GM06990 (cell line): Measurements from ENCODE around the gene TUBA8.
"Not testable (repeated sequence)": the region's sequence is repeated elsewhere in the genome, so short reads cannot be mapped to it uniquely, and the experiment has no call there.

Experiments
- DNase-seq: peaks from one replicate; pipeline ENCODE4 v3.0.0-alpha.2; 2011; ENCODE audit not compliant: insufficient read length; ENCODE audit errors: extremely low read depth
- H3K27me3 ChIP-seq: replicated peaks from 2 replicates; pipeline ENCODE4 v1.6.0; 2011; ENCODE audit warnings: low read length; ENCODE audit not compliant: control insufficient read depth, insufficient read depth
- H3K36me3 ChIP-seq: 2 replicates; pipeline ENCODE4 v1.5.1; 2011; ENCODE audit warnings: low read length; ENCODE audit not compliant: control insufficient read depth, insufficient read depth
- H3K4me3 ChIP-seq: replicated peaks from 2 replicates; pipeline ENCODE4 v1.5.1; 2011; ENCODE audit warnings: low read depth, mild to moderate bottlenecking, control low read depth, low read length
- CTCF ChIP-seq: IDR thresholded peaks from 2 replicates; pipeline ENCODE4 v1.5.1; 2011; ENCODE audit warnings: low read length, control low read depth, mild to moderate bottlenecking, inconsistent platforms; ENCODE audit not compliant: insufficient read depth, poor library complexity, severe bottlenecking

The TUBA8 gene

GRCh38 chr22:18133452-18133851, 22.8 kb downstream of the TUBA8 start:
- Histone ChIP-seq H3K36me3 (no peaks in the 10 kb centered on the region; the same call in 1 of the 2 replicates), H3K4me3 (no peak overlapping the region), H3K27me3 (no peaks in the 10 kb centered on the region)
- no peak for DNase-seq
- no peak for TF ChIP-seq CTCF

GRCh38 chr22:18136563-18137320, 26.1 kb downstream of the TUBA8 start:
- no peaks in the 10 kb centered on the region for H3K27me3 ChIP-seq
- no peak for DNase-seq
- no peaks in the 10 kb centered on the region; the same call in 1 of the 2 replicates for H3K36me3 ChIP-seq
- no peak for TF ChIP-seq CTCF
- H3K4me3 ChIP-seq: no peak overlapping the region

GRCh38 chr22:18141004-18141403, 30.4 kb downstream of the TUBA8 start:
- H3K27me3 ChIP-seq, H3K4me3 ChIP-seq, DNase-seq, H3K36me3 ChIP-seq: not testable (repeated sequence)

DNA sequence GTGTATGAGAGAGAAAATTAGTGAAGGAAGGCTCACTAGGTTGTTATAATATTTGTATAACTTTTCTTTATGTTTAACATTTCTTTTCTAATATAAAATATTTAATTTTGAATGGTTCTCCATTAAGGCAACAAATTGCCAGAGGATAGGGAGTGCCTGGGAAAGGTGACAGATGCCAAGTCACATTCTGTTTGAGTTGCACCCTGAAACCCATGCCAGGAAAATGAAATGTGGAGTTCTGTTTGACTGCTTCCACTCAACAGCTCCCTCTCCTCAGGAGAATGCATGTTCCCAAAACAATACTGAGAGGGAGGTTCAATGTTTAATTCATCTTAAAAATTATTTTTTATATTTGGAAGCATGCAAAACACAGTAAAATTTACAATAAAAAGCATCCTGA, 33.5 kb downstream of the TUBA8 start:
- Histone ChIP-seq H3K4me3 (no peak overlapping the region), H3K27me3 (no peaks in the 10 kb centered on the region), H3K36me3 (no peaks in the 10 kb centered on the region)
- no peak for TF ChIP-seq CTCF
- no peak for DNase-seq

GRCh38 chr22:18145676-18146388, 35.2 kb downstream of the TUBA8 start:
- Histone ChIP-seq H3K4me3 (no peak overlapping the region), H3K27me3 (no peaks in the 10 kb centered on the region), H3K36me3 (no peaks in the 10 kb centered on the region)
- no peak for TF ChIP-seq CTCF
- no peak for DNase-seq

DNA sequence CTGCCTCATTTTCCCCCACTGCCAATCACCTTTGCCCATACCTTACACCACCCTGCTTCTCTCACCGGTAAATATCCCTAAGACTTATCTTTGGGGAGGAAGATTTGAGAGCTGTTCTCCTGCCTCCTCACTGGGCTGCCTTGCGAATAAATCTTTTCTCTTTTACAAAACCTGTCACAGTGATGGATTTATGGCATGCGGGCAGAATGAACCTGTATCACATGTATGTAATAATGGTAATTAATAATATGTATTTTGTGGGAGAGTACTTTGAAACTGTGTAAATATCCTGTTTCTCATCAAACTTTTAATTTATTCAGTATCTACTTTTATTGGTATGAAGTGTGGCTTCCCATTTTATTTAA, 35.8 kb downstream of the TUBA8 start:
- TF ChIP-seq CTCF: no peak
- Histone ChIP-seq H3K27me3 (no peaks in the 10 kb centered on the region), H3K4me3 (no peak overlapping the region), H3K36me3 (no peaks in the 10 kb centered on the region)
- DNase-seq: no peak
